G401 (cell line): ENCODE measurements around the gene KLHL40. TPM values are rescaled to one million over a fixed set of nuclear protein-coding genes. Genes with fewer than 3 reads are reported as not detected.
A peak's percentile ranks its signal among the peaks of the same experiment; 100 is the strongest.

ENCODE experiments used
- DNase-seq: peaks from one replicate; pipeline ENCODE4 v3.0.0-alpha.2; 2015; ENCODE audit warnings: low spot score
- in situ Hi-C: cut with HindIII; loops from 2 replicates; pipeline ENCODE4 v1.10.0; 2016; ENCODE audit warnings: low sequenced_read_pairs, mixed read lengths
- total RNA-seq: library from RNA; depleted of rRNA; stranded (reverse); fragments of >200 nt; shearing (Covaris generic); gene quantifications from 2 replicates; pipeline ENCODE4 v1.2.3, GENCODE V29; 2014; rRNA removed

The KLHL40 gene, protein sequence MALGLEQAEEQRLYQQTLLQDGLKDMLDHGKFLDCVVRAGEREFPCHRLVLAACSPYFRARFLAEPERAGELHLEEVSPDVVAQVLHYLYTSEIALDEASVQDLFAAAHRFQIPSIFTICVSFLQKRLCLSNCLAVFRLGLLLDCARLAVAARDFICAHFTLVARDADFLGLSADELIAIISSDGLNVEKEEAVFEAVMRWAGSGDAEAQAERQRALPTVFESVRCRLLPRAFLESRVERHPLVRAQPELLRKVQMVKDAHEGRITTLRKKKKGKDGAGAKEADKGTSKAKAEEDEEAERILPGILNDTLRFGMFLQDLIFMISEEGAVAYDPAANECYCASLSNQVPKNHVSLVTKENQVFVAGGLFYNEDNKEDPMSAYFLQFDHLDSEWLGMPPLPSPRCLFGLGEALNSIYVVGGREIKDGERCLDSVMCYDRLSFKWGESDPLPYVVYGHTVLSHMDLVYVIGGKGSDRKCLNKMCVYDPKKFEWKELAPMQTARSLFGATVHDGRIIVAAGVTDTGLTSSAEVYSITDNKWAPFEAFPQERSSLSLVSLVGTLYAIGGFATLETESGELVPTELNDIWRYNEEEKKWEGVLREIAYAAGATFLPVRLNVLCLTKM
- total RNA-seq = not detected in 2 replicates

GRCh38 chr3:42685363-42685881, at the start of gene KLHL40:
KLHL40 (plus strand) TSS chr3:42685537; CDS start chr3:42685619, 82 bp downstream.
- DNase-seq = no peak
- in situ Hi-C loops = no loop called here

DNA sequence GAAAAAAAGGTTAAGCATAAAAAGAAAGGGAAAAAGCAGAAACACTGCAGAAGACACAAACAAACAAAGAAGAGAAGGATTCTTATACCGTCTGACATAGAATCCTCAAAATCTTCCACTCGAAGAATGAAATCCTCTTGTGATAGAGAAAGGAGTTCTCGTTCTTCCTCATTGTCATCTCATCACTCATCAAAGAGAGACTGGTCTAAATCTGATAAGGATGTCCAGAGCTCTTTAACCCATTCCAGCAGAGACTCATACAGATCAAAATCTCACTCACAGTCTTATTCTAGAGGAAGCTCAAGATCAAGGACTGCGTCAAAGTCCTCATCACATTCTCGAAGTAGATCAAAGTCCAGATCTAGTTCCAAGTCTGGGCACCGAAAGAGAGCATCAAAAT, 48.3 kb upstream of the KLHL40 start:
- in situ Hi-C loops = no loop called here
- DNase-seq = no peak

GRCh38 chr3:42638339-42638842, 46.9 kb upstream of the KLHL40 start:
- no peak for DNase-seq
- in situ Hi-C loops = no loop called here

DNA sequence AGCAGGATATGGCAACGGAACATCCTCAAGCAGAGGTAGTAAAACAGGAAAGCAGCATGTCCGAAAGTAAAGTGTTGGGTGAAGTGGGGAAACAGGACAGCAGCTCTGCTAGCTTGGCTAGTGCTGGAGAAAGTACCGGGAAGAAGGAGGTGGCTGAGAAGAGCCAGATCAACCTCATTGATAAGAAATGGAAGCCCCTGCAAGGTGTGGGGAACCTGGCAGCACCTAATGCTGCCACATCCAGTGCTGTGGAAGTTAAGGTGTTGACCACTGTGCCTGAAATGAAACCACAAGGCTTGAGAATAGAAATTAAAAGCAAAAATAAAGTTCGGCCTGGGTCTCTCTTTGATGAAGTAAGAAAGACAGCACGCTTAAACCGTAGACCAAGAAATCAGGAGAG, 46.1 kb upstream of the KLHL40 start:
- no peak for DNase-seq
- in situ Hi-C loops = no loop called here

- in situ Hi-C loops = no loop called here
- no peak for DNase-seq
Observed at GRCh38 chr3:42640129-42640528, 45.2 kb upstream of the KLHL40 start.

- in situ Hi-C loops = no loop called here
- DNase-seq = no peak
Observed at GRCh38 chr3:42640771-42641370, 44.5 kb upstream of the KLHL40 start.

DNA sequence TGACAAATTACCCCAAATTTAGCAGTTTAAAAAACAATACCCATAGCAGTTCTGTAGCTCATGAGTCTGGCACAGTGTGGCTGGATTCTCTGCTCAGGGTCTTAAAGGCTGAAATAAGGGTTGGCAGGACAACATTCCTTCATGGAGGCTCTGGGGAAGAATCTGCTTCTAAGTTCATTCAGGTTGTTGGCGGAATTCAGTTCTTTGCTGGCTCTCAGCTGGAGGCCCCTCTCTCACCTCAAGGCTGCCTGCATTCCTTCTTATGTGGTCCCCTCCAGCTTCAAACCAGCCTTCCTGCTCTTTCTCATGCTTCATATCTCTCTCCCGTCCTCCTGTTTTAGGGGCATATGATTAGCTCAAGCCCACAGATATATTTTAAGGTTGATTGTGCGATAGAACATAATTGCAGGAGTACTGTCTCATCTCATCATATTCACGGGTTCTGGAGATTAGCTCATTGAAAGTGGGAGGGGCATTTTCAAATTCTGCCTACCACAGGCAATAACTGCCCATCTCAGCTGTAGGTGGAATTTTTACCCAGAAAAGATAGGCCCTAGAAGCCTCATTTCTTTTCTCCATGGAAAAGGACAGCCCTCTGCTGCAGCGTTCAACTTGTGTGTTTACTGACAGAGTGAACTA, 37.4 kb upstream of the KLHL40 start:
- DNase-seq = no peak

GRCh38 chr3:42649006-42649405, 36.3 kb upstream of the KLHL40 start:
- in situ Hi-C loops = no loop called here

More for the DNA sequence above, 37.4 kb upstream of the KLHL40 start:
- in situ Hi-C loops = no loop called here

GRCh38 chr3:42649783-42650182, 35.6 kb upstream of the KLHL40 start:
- DNase-seq = no peak
- in situ Hi-C loops = no loop called here

More at GRCh38 chr3:42649006-42649405, 36.3 kb upstream of the KLHL40 start:
- DNase-seq = no peak

DNA sequence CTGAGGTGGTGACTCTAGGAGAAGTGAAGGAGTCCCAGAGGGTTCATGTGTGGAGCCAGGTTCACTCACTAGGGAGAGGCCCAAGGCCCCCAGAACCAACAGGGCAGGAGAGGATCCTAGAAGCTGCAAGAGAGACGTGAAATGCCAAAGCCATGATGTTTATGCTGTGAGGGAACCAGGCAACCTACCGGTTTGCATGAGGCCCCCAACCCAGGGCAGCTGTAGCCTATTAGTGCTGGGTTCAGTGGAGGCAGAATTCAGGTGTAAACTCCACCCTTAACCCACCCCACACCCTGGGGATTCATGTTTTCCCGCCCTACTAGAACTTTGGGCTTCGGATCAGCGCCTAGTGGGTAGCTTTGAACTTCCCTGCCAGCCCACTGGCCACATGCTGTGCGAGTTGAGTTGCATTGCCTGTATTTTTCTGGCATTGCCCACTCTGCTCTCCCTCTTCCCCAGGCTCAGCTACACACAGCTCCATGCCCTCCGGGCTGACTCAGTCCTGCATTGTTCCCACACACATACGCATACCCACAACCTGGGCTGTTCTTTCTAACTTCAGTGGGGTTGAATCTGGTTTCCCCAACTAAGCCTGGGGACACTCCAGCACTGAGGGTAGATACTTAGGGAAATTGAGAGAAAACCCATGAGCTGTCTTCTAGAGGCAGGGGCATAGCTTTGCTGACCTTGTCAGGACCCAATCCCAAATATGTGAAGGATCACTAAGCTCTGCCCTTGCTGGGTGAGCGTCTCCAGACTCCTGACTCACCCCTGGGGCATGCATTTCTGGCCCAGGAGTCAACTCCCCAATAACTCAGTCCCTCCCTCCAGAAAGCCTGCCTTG, 33.9 kb upstream of the KLHL40 start:
- no peak for DNase-seq
- in situ Hi-C loops = no loop called here

- in situ Hi-C loops = no loop called here
- no peak for DNase-seq
Observed at GRCh38 chr3:42652251-42652610, 33.1 kb upstream of the KLHL40 start.

DNA sequence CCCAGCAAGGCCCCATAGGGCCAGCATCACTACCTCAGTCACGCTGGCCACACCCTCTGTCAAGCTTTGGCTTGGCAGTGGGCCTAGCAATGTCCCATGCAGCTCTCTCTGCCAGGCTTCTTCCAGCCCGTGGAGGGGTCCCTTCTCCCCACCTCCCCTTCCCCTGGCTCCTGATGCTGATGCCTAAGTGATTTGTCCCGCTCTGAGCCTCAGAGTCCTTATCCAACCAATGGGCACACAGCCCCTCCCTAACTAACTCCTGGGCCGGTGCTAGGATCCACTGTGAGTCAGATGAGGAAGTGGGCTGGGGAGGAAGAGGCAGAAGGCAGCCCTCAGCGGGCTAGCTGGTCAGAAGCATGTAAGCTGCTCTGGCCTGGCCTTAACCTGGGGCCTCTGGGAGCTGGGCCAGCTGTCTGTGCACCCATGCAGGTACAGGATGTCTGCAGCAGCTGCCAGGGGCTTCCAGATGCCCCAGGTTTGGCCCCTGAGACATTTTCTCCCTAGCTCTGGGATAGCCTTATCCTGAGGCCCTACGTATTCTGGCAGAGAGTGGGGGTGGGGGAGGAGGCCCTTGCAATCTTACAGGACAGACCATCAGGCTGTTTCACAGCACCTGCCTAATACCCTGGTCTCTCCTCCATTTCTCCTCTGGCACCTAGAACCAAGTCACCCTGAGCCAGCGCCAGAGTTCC, 32.6 kb upstream of the KLHL40 start:
- peak; percentile 52 for DNase-seq
- in situ Hi-C loops = no loop called here

GRCh38 chr3:42653303-42653559, 32.1 kb upstream of the KLHL40 start:
- in situ Hi-C loops = no loop called here
- no peak for DNase-seq

GRCh38 chr3:42653560-42654330, 31.6 kb upstream of the KLHL40 start, which contains the start of gene ZBTB47:
ZBTB47 (plus strand) TSS chr3:42653697; CDS start chr3:42658356, 4,659 bp downstream.
- peak; percentile 47 for DNase-seq
- in situ Hi-C loops = no loop called here

DNA sequence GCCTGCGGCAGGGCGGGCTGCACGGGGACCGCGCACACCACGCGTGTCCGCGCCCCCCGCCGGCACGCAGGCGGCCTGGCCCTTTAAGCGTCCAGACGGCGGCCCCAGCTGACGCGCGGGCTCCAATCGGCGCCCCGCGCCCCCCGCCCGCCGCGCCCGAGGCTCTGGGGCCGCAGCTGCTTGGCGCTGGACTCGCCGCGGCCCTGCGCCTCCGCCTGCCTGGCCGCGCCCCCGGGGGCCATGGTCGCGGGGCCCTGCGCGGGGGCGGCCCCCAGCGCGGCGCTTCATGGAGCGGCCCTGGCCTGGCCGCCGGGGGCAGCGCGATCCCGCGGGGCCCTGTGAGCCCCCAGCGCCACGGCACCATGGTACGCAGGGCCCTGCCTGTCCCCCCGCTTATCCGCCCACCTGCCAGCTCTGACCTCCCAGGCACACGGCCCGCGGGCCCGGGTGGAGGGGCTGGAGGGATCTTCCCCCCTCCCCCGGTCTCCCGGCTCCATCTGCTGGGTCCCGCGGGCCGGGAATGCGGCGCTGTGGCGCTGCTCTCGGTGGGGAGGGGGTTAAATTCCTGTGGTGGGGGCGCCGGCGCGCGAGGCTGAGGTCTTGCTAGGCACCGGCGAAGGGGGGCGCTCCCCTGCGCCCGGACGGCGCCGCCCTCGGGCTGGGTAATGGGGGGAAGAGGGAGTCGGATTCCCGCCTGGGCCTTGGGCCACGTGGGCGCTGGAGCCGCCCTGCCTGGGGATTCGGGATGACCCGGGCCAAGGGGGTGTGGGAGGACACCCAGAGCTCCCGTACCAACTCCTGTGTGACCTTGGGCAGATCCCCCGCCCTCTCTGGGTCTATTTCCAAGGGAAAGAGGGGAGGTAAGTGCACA, 30.8 kb upstream of the KLHL40 start:
- in situ Hi-C loops = no loop called here
- DNase-seq = peak; percentile 57

GRCh38 chr3:42655331-42655888, 29.9 kb upstream of the KLHL40 start:
- no peak for DNase-seq

More at GRCh38 chr3:42655331-42655888, 29.9 kb upstream of the KLHL40 start:
- in situ Hi-C loops = no loop called here
